HG03039 (cell line): Measurements from ENCODE around the gene PDE4D.
"Not testable (repeated sequence)": the region's sequence is repeated elsewhere in the genome, so short reads cannot be mapped to it uniquely, and the experiment has no call there.

Experiments
- ATAC-seq: cut with Tn5 transposase; IDR thresholded peaks from one replicate; pipeline ENCODE4 v1.9.1; 2021; ENCODE audit warnings: mild to moderate bottlenecking, moderate library complexity; ENCODE audit not compliant: unreplicated experiment

Gene PDE4D

GRCh38 chr5:59445741-59446140, 447.8 kb downstream of the PDE4D start:
- no peak for ATAC-seq

DNA sequence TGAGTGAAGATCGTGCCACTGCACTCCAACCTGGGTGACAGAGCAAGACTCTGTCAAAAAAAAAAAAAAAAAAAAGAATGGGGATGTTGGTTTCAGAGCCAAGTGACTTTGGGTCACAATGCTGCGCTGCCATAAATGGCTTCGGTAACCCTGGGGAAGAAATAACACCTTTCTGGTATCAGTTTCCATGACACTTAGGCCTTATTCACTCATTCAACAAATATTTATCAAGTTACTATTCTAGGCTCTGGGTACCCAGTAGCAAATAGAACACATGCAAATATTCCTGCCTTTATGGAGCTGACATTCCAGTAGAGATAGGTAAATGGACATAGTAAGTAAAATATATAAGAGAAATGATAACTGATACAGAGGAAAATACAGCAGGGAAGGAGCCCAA, 454.2 kb downstream of the PDE4D start:
- ATAC-seq, result no peak

- no peak for ATAC-seq
Observed at GRCh38 chr5:59437176-59437575, 456.4 kb downstream of the PDE4D start.

DNA sequence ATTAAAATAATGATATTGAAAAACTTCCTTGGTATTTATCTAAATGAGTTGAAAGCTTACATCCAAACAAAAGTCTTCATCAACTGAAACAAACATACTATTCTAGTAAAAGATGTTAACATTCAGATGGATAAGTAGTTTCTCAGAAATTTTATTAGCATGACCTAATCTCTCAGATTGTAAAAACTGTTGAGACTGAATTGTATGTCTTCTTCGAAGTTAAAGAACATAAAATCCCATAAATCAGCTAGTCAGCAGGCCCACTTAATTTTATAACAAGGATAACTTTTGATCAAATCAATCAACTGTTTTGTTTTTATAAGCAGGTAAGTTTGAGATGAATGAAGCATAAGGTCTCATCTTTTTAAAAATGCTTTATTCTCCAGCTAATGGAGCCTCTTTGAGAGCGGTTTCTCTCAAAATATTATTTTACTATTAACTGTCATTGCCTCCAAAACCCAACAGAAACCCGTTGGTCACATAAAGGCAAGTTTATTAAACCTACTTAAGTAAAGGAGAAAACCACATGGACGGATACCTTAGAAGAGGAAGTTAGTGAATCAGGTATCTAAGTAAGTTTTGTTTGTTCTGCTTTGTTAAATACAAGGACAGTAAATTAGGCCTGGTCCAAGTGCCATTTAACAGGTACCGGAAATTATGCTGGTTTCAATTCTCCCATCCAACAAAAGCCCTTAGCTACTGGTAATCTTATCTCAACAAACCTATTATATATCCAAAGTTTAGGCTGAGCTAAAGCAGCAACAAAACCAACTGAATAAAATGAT, 457.0 kb downstream of the PDE4D start:
- no peak for ATAC-seq

- no peak for ATAC-seq
Observed at GRCh38 chr5:59433174-59433573, 460.4 kb downstream of the PDE4D start.

GRCh38 chr5:59430066-59430685, 463.4 kb downstream of the PDE4D start:
- no peak for ATAC-seq

GRCh38 chr5:59428391-59428790, 465.1 kb downstream of the PDE4D start:
- no peak for ATAC-seq

GRCh38 chr5:59424515-59424914, 469.0 kb downstream of the PDE4D start:
- no peak for ATAC-seq

GRCh38 chr5:59423021-59423420, 470.5 kb downstream of the PDE4D start:
- no peak for ATAC-seq

DNA sequence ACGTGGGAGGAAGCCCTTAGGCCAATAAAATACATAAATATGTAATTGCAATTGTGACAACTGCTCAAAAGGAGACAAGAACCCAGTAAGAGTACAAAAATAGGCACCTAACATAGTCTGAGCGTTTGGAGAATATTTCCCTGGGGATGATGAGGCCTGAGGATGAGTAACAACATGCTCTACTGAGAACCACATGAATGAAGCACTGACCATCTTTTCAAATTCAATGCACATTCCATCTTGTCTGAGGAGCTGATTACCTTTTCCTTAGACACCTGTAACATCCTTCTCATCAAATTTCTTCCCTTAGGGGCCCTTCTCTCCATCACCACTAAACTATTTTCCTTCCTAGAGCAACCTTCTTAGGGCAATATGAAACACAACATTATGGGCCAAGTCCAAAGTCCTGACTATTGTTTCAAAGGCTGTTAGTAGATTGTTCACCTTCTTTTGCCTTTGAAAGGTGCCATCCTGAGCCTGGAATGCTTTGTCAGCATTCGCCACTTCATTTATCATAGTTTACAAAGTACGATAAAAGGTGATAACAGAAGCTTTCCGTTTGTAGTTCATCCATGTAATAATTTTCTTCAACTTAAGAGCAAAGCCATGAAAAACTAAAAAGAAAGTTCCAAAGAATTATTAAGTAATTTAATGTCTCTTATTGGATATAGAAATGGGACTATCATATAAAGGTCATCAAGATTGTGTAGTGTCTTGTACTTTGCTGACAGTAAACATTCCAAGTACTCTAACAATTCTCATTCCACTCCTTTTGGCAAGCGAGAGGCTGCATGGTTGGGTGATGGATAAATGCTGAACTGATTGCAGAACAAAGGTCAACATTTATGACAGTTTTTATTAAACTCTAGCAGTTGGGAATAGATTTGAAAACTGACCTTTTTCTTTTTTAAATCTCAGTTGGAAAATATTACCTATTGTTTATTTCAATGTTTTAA, 471.3 kb downstream of the PDE4D start:
- ATAC-seq, result no peak

GRCh38 chr5:59420596-59420995, 472.9 kb downstream of the PDE4D start:
- no peak for ATAC-seq

GRCh38 chr5:59418808-59419207, 474.7 kb downstream of the PDE4D start:
- ATAC-seq, result no peak

DNA sequence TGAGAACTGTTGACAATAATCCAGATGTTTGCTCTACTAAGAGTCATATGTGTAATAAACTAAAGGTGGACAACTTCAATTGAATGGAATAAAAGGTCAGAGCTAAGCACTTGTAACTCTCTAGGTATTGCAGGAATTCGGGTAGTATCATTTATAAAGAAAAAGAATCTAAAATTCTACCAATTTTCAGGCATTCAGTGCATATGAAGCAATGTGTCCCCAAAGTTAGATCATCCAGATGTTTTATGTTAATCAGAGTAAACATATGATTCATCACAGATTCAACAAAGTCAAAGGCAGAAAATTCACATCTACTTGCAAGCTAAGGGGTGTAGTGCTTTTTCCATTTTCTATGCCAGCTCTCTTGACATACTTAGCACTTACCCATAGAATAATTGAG, 477.1 kb downstream of the PDE4D start:
- no peak for ATAC-seq

- no peak for ATAC-seq
Observed at GRCh38 chr5:59416026-59416425, 477.5 kb downstream of the PDE4D start.

- ATAC-seq, result no peak
Observed at GRCh38 chr5:59412428-59412827, 481.1 kb downstream of the PDE4D start.

GRCh38 chr5:59408997-59409396, 484.5 kb downstream of the PDE4D start:
- not testable (repeated sequence) for ATAC-seq

GRCh38 chr5:59407967-59408366, 485.6 kb downstream of the PDE4D start:
- ATAC-seq, result no peak

DNA sequence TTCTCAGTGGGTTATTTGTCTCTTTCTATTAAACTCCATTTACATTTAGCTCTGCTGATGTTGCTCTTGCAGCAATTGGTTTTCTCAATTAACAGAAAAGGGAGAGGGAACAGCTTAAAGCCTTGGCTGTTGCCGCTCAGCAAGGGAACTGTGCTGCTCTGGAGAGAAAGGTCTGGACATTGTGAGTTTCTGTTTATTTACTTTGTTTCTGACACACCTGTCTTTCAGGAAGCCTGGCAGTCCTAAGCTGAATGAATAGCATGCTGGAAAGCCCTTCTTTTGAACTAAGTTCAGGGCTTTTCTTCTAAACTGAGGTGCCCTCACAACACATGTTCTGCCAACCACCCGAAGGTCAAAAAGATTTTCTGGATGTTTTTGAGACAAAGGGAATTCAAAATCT, 491.9 kb downstream of the PDE4D start:
- ATAC-seq, result no peak

DNA sequence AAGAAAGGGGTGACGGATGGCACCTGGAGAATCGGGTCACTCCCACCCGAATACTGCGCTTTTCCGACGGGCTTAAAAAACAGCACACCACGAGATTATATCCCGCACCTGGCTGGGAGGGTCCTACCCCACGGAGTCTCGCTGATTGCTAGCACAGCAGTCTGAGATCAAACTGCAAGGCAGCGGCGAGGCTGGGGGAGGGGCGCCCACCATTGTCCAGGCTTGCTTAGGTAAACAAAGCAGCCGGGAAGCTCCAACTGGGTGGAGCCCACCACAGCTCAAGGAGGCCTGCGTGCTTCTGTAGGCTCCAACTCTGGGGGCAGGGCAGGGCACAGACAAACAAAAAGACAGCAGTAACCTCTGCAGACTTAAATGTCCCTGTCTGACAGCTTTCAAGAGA, 498.6 kb downstream of the PDE4D start:
- ATAC-seq, result not testable (repeated sequence)

DNA sequence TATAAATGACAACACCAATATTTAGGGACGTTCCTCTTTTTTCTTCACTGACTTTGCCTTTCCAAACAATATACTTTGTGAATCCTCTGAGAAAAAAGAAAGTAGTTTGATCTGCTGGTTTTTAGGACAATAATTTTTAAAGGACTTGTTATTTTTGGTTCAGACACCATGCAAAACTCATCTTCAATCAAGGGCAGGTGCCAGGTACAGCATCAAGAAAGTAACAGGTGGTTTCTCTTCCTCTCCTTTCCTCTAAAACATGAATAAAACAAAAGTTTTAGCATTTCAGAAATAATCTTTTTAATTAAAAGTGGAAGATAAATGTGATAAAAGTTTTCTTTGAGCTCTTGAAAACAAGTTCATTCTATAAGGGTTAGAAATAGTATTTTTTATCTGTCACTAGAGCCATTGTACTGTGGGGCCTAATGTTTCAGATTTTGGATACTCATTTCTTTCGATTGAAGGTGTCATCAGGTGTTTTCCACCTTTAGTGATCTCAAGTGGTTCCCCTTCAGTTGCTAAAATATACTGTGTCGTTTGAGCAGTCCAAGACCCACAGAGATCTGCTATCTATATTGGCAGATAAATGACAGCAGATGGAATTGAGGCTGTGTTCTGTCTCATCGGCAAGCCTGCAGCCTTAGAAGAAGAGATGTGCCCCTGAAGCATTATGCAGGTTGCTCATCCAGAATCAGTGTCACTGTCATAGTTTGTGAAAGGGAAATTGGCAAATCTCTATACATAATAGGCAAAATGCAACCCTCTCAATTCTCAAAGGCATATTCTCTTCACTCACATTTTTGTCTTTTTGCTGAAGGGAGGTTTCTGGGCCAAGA, 499.7 kb downstream of the PDE4D start:
- ATAC-seq, result no peak

DNA sequence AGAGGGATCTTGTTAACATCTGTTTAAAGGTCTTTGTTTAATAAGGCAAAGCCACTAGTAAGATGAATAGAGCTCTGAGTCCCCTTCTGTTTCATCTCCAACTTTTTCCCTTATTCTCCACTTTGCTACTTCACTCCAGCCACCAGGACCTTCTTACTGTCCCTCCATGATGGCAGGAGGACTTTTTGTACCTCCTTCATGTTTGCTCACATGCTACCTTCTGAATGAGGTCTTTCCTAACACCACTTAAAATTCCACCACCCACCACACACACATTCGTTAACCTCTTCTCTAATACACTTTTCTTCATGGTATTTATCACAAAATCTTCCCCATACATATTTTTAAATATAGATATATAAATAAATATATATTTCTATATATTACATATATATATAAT, 501.9 kb downstream of the PDE4D start:
- no peak for ATAC-seq
